Measurements from ENCODE around the gene CAV2. TPM values are rescaled to one million over a fixed set of nuclear protein-coding genes. Genes with fewer than 3 reads are reported as not detected.

The CAV2 gene
- polyA plus RNA-seq, 12 donors, result 33.2 to 70.6 (median 54.8) TPM; not detected in 1

GRCh38 chr7:116542618-116543017 is 43.1 kb downstream of the CAV2 start:
- no peak for DNase-seq

- DNase-seq, result no peak
Observed at GRCh38 chr7:116543664-116544063, 44.1 kb downstream of the CAV2 start.

GRCh38 chr7:116544487-116544886 is 44.9 kb downstream of the CAV2 start:
- DNase-seq, result no peak

DNA sequence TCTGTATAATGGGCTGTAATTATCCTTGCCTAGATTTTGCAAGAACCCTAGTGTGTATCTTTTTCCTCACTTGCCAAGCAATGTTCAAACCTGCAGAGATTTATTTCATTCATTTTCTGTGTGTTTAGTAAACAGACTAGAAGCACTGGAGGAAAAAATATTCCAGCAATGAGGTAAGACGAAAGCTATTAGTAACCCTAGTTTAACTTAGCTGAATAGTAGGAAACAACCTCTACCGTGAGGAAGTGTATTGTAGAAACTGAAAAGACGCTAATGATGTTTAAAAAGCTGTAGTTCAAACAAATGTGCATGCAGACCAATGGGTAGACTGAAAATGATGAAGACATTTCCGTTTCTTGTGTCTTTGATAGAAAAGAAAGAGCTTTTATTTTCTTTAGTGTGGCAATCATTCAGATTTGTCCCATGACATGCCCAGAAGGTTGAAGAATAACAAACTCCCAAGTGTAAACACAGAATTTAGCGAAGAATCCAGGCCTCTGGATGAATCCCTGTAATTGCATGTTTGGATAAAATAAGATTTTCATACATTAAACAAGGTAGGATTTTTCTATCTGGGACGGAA is 46.0 kb downstream of the CAV2 start:
- no peak for DNase-seq

DNA sequence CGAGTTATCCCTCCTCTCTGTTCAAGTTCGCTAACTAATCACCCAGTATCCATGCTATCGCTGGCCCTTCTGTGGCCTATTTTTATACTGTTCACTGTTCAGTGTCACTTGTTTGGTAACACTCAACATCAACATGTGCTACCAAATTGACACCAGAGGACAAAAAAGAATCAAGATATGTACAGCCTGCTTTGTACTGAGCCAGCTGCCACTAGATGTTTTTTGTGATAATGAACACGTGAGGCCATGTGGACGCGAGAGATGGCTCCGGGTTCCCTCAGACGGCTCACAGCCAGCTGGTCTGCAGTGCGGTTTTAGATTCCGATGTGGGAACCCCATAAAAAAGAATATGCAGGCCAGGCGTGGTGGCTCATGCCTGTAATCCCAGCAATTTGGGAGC is 46.5 kb downstream of the CAV2 start:
- DNase-seq, result no peak

DNA sequence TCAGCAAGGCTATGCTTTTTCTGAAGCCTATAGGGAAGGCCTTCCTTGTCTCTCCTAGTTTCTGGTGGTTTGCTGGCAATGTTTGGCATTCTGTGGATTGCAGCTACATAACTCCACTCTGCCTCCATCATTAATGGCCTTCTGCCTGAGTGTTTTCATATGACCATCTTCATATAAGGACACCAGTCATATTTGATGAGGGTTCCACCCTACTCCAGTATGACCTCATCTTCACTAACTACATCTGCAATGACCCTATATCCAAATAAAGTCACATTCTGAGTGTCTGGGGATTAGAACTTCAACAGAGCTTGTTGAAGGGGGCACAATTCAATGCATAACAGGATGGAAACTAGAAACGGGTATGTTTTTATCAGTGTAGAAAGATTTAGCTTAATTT is 47.4 kb downstream of the CAV2 start:
- no peak for DNase-seq

DNA sequence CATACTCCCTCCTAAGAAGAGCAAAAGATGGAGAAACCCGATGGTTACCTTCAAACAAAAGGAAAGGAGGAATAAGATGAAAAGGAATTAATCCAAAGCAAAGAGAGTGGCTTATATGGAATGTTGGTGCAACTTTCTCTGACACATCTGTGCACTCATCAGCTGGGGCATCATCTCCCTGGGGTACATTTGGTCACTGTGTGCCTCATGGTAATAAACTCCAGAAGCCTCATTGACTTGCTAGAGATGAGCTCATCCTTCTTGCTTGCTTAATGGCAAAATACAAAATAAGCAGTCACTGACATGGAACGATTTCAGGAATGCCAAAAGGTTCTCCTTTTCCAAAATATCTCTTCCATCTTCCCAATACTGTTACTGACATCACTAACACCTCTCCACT is 47.8 kb downstream of the CAV2 start:
- no peak for DNase-seq

- no peak for DNase-seq
Observed at GRCh38 chr7:116548506-116548905, 49.0 kb downstream of the CAV2 start.

- DNase-seq, result no peak
Observed at GRCh38 chr7:116549370-116549769, 49.8 kb downstream of the CAV2 start.

GRCh38 chr7:116551692-116552091 is 52.2 kb downstream of the CAV2 start:
- DNase-seq, result no peak

GRCh38 chr7:116552602-116553001 is 53.1 kb downstream of the CAV2 start:
- DNase-seq, result no peak

DNA sequence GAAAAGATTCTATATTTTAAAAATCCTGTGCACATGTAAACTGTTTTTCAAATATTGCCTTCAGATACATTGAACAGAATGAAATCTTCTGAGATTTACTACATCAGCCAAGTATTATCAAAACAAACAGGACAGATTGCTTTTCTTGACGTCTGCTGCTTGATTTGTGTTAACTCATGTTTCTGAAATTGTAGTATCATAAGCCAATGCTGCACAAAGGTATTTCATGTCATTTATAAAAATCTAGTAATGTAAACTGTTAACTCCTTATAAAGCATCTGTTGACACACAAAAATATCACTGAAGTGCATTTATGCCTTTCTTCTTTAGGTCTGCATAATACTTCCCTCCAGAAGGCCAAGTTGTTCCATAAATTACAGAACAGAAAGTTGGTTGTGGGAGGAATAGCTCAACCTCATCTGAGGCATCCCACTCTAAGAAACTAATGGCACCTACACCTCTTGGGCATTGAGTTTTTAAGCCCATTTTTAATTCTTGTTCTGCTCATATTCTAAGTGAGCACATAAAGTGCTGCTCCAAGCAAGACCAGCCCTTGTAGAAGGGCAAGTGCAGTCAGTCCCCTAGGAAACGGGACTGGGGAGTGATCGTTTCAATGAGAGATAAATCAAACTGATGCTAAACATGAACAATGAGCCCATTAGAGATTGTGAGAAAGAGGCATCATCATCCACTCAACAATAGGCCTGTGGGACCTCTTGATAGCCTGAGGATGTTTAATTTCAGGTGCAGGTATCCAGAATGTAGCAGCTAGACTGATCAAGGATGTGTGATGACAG is 53.8 kb downstream of the CAV2 start:
- DNase-seq, result no peak

GRCh38 chr7:116554436-116554835 is 54.9 kb downstream of the CAV2 start:
- DNase-seq, result no peak

DNA sequence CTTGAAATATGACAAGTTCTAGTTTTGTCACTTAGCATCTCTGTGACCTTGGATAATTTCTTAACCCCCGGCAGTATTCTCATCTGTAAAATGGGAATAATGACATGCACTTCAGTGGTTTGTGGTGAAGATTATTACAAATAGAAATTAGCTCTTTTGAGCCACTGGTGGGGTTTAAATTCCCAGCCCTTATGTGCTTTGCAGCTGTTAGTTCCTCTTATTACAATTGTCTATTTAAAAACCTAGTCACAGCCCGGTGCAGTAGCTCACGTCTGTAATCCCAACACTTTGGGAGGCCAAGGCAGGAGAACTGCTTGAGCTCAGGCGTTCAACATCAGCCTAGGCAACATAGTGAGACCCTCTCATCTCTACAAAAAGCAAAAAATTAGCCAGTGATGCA is 55.4 kb downstream of the CAV2 start:
- no peak for DNase-seq

GRCh38 chr7:116557066-116557585 is 57.6 kb downstream of the CAV2 start:
- DNase-seq, result no peak

DNA sequence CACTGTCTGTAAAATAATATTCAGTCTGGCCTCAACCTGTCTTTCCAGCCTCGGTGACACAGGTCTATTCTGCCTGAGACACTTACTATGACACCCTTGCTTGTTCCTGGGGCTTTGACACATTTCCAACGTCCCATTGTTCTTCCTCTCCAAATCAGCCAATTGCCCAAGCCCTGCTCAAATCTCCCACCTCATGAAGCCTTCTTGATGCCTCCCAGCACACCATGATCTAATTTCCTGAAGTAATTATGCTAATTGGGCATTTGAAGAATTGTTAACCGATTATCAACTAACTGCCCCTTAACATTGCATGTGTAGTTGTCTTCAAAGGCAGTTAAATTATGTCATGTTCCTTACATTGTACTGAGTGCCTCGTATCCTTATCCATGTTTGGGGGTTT is 58.4 kb downstream of the CAV2 start:
- DNase-seq, result no peak

Other genes starting within 250 kb of the CAV2 start
- 100 to 1,000 TPM; 194 to 356 (median 240) TPM for gene CAV1, start 25.3 kb downstream of the CAV2 start, polyA plus RNA-seq (ENCODE audit: insufficient read length in 12 of 12)
- 10 to 100 TPM in 11 of 12 donors, not detected in 1; 11.1 to 20.1 (median 15.9) TPM for gene MET, start 172.5 kb downstream of the CAV2 start, polyA plus RNA-seq (ENCODE audit: insufficient read length in 12 of 12)